Measurements from ENCODE around the gene C11orf42.

GRCh38 chr11:6225024-6225423, 19.7 kb downstream of the C11orf42 start:
- TF ChIP-seq EZH2phosphoT487 (IDR thresholded peaks at IDR 0.05; ENCODE audit: insufficient read depth, low read depth) (no peak), EZH2 (IDR thresholded peaks at IDR 0.05; ENCODE audit: insufficient read depth, poor library complexity, severe bottlenecking) (no peak)
